CD4-positive, alpha-beta T cell treated with Interleukin-4 for 1 hour (primary cell): ENCODE results near the gene MUC5B.
"Not testable (repeated sequence)": the region's sequence is repeated elsewhere in the genome, so short reads cannot be mapped to it uniquely, and the experiment has no call there.

Source experiments
- DNase-seq, 2 donors: peaks; one replicate each; pipeline ENCODE4 v3.0.0-alpha.2; 2020 to 2022

Gene MUC5B

DNA sequence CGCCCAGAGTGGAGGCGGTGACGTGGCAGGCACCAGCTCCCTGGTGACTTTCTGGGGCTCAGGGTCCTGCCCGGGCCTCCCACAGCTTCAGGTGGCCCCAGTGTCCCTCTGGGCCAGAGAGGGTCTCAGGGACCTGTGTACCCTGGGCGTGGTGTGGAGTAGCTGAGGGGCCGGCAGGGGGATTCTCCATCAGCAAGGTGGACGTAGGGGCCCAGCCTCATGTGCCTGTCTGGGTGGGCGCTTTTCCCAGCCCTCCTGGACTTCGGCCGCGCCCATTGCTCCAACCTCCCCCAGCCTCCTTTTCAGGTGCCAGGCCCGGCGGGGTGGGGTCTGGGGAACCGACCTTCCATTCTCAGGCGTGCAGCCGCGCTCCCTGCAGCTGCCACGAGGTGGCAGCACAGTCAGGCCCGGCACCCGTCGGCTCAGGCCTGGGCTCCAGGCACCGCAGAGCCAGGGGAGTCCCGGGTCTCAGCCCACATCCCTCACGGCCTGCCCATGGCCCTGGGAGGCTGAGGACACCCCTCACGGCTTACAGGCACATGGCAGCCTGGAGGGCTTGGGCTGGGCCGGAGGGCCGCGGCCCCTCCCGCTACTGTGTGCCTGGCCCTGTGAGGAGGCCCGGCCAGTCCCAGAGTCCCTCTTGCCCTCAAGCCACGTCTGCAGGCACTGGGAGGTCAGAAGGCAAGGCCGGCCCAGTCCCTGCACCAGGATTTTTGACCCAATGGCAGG lies 19.9 kb upstream of the MUC5B start:
- peak; percentile 54 to 61 for DNase-seq

DNA sequence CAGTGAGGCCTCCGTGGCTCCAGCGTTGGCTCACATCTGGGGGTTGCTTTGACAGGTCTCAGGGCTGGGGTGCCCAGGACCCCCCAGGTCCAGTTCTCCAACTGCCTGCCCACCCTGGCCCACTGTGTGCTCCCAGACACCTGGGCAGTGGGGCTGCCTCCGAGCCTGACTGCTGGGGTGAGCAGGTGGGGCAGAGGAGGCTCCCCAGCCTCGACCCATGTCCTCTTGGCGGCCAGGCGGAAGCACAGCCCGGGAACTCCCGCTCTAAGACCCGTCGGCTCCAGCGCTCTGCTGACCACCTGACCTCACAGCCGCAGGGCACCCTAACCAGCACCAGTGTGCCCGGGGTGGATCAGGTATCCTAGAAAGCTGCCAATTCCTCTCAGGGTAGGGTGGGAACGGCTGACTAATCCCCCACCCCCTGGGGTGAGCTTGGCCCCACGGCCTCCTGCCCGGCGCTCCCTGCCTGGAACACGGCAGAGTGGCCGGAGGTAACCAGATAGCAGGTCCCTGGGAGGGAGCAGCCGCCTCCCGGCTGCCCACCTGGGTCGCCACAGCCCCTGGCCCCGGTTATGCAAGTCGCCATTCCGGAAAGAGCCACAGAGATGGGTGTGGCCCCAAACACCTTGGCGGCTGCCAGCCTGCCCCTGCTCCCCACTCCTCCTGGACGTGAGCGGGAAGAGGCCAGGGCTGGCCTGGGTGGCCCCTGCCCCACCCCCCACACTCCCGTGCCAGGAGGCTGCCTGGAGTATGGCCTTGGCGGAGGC lies 19.2 kb upstream of the MUC5B start:
- DNase-seq = no peak

DNA sequence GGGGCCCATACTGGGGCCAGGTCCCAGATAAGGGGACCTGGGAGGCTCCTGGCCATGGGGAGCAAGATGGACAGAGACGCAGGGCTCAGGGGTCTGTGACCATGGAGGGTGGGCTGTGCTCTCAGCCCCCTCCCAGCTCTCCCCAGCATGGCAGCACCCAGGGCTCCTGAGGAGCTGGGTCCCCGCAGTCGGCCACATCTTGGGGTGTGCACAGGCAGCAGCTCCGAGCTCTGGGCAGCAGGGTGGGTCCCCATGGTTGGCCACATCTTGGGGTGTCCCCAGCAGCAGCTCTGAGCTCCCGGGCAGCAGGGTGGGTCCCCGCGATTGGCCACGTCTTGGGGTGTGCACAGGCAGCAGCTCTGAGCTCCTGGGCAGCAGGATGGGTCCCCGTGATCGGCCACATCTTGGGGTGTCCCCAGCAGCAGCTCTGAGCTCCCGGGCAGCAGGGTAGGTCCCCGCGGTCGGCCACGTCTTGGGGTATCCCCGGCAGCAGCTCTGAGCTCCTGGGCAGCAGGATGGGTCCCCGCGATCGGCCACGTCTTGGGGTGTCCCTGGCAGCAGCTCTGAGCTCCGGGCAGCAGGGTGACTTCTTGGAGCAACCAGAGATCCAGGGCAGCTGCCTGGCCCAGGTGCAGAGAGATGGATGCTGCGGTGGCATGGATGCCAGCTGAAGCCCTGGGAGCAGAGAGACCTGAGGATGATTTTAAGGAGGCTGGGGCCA lies 18.3 kb upstream of the MUC5B start:
- no peak for DNase-seq

DNA sequence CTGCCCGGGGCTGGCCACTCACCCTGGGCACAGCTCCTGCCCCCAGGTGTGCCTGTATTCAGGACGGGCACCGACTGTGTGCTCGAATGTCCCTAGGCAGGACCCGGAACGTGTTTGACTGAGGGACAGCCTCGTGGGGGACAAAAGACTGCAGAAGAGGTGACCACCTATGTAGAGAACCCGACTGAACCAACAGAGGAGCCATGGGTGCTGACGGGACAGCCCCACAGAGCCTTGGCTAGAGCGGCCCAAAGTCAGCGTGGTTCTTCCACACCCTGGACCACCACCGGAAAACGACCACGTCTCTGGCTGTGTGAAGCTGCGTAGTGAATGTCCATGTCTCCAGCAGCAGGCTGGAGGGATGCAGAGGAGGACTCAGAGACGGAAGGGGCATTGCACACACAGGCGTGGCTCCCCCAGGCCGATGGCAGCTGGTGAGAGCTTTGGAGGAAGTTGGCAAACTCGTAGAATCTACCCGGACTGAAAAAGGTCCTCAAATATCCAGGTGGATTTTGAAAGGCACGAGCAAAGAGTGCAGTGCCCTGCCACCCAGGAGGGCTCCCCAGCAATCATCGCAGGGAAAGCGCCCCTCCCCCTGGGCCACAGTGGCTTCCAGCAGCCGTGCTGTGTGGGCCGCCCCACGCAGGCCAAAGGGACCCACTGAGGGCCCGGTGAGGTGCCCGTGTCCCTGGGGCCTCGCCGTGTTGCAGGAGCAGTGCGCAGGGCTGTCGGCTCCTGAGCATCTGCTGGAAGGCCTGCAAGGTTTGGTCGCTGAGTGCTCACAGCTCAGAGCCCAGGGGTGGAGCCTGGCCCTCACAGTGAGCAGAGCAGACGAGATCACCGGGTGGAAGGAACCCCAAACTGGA lies 17.5 kb upstream of the MUC5B start:
- no peak for DNase-seq

DNA sequence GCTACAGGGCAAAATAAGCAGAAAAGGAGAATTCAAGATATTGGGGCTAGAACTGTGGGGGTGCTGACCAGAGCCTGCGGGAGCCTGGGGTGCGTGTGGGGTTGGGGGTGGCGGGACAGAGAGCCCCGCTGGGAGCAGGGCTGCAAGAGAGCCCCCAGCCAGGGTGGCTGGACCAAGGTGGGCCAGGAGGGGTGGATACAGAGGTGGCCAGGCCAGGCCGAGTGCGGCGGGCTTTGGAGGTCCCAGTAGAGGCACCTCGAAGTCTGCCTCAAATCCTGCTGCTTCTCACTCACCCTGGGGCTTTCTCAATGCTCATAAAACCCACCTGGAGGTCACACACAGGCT lies 16.9 kb upstream of the MUC5B start:
- no peak for DNase-seq

DNA sequence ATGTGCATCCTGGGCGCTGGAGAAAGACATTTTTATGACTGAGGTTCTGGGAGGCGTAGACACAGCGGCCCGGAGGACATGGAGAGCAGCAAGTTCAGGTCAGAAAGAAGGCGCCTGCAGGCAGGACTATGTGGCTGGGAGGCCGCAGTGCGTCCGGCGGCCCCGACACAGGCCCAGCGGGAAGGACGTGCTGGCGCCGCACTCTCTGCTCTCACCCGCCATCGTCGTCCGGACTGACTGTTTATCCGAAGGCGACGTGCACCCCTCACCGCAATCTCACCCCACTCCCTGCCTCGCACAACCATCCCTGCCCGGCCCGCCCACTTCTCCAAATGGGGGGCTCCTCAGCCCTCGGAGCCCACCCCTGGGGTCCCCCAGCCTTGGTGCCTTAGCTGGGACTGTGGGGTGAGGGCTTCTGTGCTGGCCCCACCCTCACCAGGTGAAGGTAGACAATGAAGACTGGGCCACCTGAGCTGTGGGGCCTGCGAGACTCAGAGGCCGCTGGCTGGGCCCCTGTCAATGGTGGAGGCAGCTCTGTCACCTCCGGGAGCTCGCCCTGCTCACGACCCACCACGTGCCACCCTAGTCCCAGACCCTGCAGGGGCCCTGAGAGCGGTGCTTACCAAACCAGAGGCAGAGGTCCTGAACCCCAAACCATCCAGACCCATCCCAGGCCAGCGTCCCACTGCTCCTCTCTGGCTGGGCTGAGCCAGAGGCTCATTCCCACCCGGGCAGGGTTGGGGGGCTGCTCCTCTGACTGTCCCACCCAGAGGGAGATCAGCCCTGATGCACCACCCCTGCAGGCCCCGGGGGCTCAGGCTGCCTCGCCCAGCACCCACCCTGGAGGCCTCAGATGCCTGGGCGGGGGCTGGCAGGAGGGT lies 16.2 kb upstream of the MUC5B start:
- no peak for DNase-seq

DNA sequence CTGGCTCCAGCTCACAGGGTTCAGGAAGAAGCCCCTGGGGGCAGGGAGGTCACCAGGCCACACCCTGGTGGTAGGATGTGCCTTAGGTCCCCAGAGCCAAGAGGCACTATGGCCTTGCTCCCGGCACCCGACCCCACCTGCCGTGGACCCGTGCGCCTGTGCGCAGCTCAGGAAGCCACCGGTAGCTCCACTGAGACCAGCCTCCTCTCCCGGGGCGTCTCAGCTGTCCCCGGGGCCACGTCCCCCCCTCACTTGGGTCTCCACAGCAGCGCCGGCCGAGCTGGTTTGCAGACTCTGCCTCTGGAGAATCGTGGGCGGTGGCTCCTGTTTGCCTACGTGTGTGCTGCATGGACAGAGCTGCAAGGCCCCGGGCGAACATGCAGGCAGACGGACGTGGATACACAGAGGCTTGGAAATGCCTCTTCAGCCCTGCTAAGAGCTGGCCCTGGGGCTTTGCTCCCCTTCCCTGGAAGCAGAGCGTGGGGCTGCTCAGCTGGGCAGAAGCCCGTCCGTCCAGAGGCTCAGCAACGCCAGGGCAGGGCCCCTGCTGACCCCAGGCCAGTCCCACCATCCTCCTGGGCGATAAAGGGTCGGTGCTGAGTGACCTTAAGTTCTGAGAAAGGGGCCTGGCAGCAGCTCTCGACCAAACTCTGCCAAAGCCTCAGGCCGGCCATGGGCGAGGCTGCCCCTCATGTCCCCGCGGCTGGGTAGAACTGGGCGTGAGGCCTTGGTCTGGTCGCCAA lies 15.3 kb upstream of the MUC5B start:
- no peak for DNase-seq

DNA sequence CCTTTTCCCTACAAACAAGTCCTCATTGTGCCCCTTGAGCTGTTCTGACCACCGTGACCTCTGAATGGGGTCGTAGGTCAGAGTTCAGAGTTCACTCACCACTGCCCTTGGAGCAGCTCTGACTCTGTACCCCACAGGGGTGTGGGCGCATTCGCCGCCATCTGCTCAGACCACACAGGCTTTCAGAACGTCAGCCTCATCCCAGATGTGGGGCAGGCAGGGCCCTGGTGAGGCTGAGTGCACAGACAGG lies 14.8 kb upstream of the MUC5B start:
- no peak for DNase-seq

DNA sequence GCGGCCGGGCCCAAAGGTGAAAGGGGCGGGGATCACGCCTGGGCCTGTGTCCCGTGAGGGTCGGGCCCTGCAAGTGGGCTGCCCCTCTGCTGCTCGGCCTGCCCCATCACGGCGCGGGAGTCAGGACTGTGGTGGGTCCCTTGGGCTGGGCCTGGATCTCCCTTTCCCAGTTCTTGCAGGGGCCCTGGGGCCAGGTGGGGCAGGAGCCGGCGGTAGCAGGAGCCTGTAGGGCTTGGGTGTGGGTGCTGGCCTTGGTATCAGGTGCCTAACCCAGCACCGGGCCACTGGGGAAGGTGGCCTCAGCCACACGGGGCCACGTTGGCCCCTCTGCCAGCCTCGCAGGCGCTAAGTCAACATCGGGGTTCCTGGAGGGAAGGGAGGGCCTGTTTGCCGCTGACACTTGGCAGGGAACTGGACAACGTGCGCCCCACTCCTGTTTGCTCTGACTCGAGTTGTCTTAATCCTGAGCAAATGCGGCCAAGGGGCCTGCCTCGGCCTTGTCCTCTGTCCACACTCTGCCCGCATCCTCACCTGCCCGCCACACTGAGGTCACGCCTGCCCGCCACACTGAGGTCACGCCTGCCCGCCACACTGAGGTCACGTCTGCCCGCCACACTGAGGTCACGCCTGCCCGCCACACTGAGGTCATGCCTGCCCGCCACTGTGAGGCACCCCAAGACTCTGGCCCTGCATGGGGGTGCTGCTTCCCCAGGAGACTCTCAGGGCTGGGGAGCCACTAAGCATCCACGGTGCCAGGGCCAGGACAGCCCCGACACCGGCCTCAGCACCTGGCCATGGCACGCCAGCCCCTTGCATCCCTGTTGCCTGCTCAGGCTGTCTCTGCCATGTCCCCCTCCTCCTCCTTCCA lies 14.2 kb upstream of the MUC5B start:
- no peak for DNase-seq

DNA sequence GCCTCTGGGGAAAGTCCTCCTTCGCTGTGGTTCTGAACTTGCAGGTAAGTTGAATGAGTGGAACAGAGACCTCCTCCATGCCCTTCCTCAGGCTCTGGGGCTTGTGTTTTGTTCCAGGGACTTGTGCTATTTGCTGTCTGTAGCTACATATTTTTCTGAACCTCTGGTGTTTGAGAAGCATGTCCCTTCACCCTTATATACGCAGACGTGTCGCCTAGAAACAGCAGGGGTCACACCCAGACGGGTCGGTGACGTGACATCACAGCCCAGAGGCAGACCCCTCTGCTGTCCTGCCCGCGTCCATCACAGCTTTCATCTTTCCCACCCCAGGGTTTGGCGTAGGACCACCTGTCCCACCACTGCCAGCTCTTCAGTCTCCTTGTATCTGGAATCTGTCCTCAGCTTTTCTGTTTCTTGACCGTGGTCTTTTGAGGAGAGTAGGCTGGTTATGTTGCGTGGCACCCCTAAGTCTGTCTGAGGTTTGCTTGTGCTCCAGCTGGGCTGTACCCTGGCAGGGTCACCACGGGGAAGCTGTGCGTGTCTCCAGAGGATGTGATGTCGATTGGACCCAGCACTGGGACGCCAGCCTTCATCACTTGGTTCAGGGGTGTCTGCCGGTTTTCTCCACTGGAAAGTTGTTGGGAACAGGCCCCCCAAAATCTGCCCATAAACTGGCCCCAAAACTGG lies 13.4 kb upstream of the MUC5B start:
- DNase-seq = no peak

DNA sequence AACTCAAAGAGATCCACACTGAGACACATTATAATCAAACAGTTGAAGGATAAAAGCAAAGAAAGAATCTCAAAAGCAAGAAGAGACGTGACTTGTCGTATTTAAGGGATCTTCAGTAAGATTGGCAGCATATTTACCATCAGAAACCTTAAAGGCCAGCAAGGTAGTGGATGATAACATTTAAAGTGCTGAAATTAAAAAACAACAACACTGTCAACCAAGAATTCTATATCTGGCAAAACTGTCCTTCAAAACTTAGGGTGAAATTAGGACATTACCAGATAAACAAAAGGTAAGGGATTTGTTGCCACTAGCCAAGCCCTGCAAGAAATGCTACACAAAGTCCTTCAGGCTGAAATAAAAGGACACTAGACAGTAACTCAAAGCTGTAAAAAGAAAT lies 11.0 kb upstream of the MUC5B start:
- DNase-seq = no peak

DNA sequence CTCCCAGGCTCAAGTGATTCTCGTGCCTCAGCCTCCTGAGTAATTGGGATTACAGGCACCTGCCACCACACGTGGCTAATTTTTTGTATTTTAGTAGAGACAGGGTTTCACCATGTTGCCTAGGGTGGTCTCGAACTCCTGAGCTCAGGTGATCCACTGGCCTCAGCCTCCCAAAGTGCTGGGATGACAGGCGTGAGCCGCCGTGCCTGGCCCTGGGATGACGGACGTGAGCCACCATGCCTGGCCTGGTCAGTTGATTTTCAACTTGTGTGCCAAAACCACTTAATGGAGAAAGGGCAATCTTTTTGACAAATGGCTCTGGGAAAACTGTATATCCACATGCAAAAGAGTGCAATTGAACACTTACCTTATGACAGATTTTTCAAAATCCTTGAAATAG lies 7.0 kb upstream of the MUC5B start:
- not testable (repeated sequence) for DNase-seq

DNA sequence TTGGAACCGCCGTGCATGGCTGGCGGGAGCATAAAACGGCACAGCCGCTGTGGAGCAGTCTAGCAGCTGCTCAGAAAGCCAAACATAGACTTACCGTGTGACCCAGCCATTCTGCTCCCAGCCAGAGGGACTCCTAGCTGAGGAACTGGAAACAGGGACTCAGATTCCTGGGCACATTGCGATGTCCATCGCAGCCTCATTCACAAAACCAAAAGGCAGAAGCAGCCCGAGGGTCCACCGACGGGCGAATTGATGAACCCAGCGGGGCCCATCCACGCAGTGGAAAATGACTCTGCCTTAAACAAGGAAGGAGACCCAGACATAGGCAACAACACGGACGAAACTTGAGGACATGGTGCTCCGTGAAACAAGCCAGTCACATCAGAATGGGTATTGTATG lies 5.7 kb upstream of the MUC5B start:
- DNase-seq = no peak

DNA sequence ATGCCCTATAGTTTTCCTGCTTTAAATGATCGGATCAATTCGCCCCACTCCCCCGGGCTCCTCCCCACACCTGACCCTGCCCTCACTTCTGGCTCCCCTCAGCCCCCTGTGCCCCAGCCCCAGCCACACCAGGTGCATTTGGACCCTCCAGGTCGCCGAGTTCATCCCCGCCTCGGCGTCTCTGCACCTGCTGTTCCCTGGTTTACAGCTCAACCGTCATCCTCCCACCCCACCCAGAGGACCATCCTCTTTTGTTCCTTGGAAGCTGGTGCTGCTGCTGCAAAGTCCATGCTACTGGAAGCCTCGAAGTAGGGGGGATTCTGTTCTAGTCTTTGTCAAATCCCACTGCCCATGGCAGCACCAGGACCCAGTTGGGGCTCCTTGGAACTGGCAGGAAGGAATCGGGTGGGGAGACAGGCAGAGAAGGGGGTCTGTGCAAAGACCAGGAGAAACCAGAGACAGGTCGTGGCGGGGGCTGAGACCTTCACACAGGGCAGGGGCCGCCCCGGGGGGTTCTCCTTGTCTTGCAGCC lies 4.5 kb upstream of the MUC5B start:
- no peak for DNase-seq

DNA sequence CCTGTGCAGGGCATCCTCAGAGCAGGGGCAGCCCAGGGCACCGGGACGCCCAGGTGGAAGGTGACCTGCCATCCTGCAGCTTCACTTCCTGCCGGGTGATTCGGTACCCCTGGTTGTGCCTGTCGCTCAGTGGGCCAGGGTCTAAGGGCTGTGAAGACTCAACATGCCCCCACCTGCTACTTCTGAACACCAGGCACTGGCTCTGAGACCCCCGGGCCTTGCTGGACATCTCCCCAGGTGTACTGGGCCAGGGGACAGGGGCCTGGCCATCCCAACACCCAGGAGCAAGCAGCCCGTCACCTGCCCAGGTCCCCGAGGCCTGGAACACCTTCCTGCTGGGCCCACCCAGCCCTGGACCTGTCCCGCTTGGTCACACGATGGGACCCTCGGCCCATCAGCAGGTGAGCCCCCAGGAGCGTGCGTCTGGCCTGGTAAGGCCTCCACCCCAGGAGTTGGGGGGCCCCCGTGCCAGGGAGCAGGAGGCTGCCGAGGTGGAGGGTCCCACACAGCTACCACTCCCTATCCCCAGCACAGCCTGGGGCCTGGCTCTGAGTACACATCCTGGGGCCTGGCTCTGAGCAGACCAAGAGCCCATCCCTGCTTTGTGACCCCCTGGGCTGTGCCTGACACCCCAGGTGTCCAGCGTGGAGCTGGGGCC lies 3.9 kb upstream of the MUC5B start:
- no peak for DNase-seq

DNA sequence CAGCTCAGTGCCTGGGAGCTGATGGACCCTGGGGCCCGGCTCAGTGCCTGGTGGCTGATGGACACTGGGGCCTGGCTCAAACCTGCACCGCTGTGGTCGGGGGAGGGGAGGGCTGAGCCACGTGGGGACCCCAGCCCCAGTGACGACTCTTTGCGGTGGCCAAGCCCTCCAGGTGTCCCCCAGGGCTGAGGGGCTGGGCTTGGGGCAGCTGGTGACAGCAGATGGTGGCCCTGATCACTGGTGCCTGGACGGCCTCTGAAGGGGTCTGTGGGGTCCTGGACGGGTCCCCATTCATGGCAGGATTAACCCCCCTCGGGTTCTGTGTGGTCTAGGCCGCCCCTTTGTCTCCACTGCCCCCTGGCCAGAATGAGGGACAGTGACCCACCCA lies 3.4 kb upstream of the MUC5B start:
- DNase-seq = no peak

DNA sequence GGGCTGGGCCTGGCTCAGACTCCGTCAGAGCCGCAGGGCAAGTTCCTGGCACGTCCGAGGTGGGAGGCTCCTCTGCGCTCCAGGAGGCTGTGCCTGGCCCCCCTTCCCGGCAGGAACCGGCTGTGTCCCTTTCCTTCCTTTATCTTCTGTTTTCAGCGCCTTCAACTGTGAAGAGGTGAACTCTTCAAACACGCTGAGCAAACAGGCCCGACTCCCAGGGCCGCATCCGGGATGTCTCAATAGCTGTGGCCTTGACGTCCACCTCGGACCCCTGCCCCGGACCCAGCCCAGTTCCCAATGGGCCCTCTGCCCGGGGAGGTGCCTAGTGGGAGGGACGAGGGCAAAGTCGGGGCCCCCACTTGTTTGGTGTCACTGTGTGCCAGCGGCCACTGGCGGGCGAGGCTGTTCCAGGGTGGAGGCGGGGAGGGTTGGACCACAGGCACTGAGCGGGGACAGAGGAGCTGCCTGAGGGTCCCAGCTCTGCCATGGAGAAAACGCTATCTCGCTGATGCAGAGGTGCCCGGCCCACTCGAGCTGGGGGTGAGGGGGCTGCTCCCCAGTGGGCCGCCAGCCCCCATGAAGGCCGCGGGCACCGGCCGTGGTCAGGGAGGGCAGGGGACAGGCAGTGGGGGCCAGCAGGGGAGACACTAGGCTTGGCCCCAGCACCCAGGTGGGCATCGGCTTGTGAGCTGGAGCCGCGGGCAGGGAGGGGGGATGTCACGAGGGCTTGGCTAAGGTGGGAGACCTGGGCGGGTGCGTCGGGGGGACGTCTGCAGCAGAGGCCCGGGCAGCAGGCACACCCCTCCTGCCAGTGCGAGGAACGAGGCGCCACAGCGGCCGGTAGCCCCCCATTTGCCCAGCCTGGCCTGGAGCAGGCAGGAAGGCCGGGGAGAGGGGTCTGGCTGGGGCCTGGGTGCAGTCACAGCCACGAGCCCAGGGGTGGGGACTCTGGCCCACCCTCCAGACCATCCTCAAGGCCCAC lies 2.7 kb upstream of the MUC5B start:
- no peak for DNase-seq
